ENCODE data around the gene RDX. TPM values are rescaled to one million over a fixed set of nuclear protein-coding genes. Genes with fewer than 3 reads are reported as not detected.

The RDX gene
- total and polyA plus RNA-seq, 2 experiments from 2014 or later, result 45.2 to 226 TPM

DNA sequence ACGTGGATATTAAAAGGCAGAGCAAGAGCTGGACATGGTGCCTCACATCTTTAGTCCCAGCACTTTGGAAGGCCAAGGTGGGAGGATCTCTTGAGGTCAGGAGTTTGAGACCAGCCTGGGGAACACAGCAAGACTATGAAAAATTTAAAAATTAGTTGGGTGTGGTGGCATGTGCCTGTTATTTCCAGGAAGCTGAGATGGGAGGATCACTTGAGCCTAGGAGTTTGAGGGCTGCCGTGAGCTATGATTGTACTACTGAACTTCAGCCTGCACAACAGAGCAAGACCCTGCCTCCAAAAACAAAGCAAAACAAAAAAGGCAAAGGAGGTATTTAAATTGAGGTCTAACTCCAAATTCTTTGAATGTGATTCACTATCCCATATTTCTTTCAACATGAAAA, 23.5 kb downstream of the RDX start:
- no peaks in the 10 kb centered on the region for H3K27me3 Mint-ChIP-seq (ENCODE audit: insufficient read depth, low read depth, poor library complexity)
- peaks cover 5% of the 10 kb centered on the region; the same call in 1 of the 2 replicates for H4K20me1 ChIP-seq (replicated peaks; ENCODE audit: insufficient read depth)
- H3K4me3 ChIP-seq, result no peak overlapping the region
- no peak overlapping the region for H3K4me3 Mint-ChIP-seq
- no peak overlapping the region for H2AFZ ChIP-seq
- peaks cover 38% of the 10 kb centered on the region for H3K36me3 Mint-ChIP-seq (ENCODE audit: low read depth)
- no peaks in the 10 kb centered on the region for H3K4me1 Mint-ChIP-seq
- H3F3A ChIP-seq (replicated peaks; ENCODE audit: low read depth), result no peaks in the 10 kb centered on the region
- DNase-seq (ENCODE audit: low spot score) (no peak), ATAC-seq (no peak)
- no peaks in the 10 kb centered on the region for H3K27me3 ChIP-seq (ENCODE audit: insufficient read depth)
- peaks cover 4% of the 10 kb centered on the region; the same call in 1 of the 2 replicates for H3K36me3 ChIP-seq (ENCODE audit: insufficient read depth)
- peaks cover 43% of the 10 kb centered on the region for H3K79me2 ChIP-seq (replicated peaks; ENCODE audit: insufficient read depth)
- H3K9me2 ChIP-seq (ENCODE audit: insufficient read depth), result no peaks in the 10 kb centered on the region
- no peaks in the 10 kb centered on the region for H3K9me3 Mint-ChIP-seq
- no peak overlapping the region for H3K27ac ChIP-seq (ENCODE audit: low read depth)
- no peak overlapping the region for H3K27ac Mint-ChIP-seq
- TF ChIP-seq, protein P1, sequence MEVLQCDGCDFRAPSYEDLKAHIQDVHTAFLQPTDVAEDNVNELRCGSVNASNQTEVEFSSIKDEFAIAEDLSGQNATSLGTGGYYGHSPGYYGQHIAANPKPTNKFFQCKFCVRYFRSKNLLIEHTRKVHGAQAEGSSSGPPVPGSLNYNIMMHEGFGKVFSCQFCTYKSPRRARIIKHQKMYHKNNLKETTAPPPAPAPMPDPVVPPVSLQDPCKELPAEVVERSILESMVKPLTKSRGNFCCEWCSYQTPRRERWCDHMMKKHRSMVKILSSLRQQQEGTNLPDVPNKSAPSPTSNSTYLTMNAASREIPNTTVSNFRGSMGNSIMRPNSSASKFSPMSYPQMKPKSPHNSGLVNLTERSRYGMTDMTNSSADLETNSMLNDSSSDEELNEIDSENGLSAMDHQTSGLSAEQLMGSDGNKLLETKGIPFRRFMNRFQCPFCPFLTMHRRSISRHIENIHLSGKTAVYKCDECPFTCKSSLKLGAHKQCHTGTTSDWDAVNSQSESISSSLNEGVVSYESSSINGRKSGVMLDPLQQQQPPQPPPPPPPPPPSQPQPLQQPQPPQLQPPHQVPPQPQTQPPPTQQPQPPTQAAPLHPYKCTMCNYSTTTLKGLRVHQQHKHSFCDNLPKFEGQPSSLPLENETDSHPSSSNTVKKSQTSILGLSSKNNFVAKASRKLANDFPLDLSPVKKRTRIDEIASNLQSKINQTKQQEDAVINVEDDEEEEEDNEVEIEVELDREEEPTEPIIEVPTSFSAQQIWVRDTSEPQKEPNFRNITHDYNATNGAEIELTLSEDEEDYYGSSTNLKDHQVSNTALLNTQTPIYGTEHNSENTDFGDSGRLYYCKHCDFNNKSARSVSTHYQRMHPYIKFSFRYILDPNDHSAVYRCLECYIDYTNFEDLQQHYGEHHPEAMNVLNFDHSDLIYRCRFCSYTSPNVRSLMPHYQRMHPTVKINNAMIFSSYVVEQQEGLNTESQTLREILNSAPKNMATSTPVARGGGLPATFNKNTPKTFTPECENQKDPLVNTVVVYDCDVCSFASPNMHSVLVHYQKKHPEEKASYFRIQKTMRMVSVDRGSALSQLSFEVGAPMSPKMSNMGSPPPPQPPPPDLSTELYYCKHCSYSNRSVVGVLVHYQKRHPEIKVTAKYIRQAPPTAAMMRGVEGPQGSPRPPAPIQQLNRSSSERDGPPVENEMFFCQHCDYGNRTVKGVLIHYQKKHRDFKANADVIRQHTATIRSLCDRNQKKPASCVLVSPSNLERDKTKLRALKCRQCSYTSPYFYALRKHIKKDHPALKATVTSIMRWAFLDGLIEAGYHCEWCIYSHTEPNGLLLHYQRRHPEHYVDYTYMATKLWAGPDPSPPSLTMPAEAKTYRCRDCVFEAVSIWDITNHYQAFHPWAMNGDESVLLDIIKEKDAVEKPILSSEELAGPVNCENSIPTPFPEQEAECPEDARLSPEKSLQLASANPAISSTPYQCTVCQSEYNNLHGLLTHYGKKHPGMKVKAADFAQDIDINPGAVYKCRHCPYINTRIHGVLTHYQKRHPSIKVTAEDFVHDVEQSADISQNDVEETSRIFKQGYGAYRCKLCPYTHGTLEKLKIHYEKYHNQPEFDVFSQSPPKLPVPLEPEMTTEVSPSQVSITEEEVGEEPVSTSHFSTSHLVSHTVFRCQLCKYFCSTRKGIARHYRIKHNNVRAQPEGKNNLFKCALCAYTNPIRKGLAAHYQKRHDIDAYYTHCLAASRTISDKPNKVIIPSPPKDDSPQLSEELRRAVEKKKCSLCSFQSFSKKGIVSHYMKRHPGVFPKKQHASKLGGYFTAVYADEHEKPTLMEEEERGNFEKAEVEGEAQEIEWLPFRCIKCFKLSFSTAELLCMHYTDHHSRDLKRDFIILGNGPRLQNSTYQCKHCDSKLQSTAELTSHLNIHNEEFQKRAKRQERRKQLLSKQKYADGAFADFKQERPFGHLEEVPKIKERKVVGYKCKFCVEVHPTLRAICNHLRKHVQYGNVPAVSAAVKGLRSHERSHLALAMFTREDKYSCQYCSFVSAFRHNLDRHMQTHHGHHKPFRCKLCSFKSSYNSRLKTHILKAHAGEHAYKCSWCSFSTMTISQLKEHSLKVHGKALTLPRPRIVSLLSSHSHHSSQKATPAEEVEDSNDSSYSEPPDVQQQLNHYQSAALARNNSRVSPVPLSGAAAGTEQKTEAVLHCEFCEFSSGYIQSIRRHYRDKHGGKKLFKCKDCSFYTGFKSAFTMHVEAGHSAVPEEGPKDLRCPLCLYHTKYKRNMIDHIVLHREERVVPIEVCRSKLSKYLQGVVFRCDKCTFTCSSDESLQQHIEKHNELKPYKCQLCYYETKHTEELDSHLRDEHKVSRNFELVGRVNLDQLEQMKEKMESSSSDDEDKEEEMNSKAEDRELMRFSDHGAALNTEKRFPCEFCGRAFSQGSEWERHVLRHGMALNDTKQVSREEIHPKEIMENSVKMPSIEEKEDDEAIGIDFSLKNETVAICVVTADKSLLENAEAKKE (CRISPR knock-in tag; IDR thresholded peaks at IDR 0.05), result no peak
- TF ChIP-seq EZH2 (IDR thresholded peaks at IDR 0.05; ENCODE audit: low read depth, unreplicated experiment) (no peak), POLR2AphosphoS5 (IDR thresholded peaks at IDR 0.05; ENCODE audit: low read depth) (no peak), CREB1 (CRISPR knock-in tag; IDR thresholded peaks at IDR 0.05; ENCODE audit: low read depth) (no peak), STAT1 (IDR thresholded peaks at IDR 0.05; ENCODE audit: unreplicated experiment) (no peak), ZNF114 (CRISPR knock-in tag; IDR thresholded peaks at IDR 0.05) (no peak), NANOG (IDR thresholded peaks at IDR 0.05; ENCODE audit: borderline replicate concordance) (no peak), ZNF331 (CRISPR knock-in tag; IDR thresholded peaks at IDR 0.05; ENCODE audit: low read depth) (no peak), JUNB (IDR thresholded peaks at IDR 0.05; ENCODE audit: unreplicated experiment) (no peak), EZH2phosphoT487 (IDR thresholded peaks at IDR 0.05; ENCODE audit: unreplicated experiment) (no peak)
- TF ChIP-seq, protein P2, sequence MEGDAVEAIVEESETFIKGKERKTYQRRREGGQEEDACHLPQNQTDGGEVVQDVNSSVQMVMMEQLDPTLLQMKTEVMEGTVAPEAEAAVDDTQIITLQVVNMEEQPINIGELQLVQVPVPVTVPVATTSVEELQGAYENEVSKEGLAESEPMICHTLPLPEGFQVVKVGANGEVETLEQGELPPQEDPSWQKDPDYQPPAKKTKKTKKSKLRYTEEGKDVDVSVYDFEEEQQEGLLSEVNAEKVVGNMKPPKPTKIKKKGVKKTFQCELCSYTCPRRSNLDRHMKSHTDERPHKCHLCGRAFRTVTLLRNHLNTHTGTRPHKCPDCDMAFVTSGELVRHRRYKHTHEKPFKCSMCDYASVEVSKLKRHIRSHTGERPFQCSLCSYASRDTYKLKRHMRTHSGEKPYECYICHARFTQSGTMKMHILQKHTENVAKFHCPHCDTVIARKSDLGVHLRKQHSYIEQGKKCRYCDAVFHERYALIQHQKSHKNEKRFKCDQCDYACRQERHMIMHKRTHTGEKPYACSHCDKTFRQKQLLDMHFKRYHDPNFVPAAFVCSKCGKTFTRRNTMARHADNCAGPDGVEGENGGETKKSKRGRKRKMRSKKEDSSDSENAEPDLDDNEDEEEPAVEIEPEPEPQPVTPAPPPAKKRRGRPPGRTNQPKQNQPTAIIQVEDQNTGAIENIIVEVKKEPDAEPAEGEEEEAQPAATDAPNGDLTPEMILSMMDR (conservative IDR thresholded peaks at IDR 0.05; ENCODE audit: low read depth in 2 of 2), result no peak
- TF ChIP-seq, protein P3, sequence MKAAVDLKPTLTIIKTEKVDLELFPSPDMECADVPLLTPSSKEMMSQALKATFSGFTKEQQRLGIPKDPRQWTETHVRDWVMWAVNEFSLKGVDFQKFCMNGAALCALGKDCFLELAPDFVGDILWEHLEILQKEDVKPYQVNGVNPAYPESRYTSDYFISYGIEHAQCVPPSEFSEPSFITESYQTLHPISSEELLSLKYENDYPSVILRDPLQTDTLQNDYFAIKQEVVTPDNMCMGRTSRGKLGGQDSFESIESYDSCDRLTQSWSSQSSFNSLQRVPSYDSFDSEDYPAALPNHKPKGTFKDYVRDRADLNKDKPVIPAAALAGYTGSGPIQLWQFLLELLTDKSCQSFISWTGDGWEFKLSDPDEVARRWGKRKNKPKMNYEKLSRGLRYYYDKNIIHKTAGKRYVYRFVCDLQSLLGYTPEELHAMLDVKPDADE (IDR thresholded peaks at IDR 0.05), result no peak
- TF ChIP-seq, protein P4, sequence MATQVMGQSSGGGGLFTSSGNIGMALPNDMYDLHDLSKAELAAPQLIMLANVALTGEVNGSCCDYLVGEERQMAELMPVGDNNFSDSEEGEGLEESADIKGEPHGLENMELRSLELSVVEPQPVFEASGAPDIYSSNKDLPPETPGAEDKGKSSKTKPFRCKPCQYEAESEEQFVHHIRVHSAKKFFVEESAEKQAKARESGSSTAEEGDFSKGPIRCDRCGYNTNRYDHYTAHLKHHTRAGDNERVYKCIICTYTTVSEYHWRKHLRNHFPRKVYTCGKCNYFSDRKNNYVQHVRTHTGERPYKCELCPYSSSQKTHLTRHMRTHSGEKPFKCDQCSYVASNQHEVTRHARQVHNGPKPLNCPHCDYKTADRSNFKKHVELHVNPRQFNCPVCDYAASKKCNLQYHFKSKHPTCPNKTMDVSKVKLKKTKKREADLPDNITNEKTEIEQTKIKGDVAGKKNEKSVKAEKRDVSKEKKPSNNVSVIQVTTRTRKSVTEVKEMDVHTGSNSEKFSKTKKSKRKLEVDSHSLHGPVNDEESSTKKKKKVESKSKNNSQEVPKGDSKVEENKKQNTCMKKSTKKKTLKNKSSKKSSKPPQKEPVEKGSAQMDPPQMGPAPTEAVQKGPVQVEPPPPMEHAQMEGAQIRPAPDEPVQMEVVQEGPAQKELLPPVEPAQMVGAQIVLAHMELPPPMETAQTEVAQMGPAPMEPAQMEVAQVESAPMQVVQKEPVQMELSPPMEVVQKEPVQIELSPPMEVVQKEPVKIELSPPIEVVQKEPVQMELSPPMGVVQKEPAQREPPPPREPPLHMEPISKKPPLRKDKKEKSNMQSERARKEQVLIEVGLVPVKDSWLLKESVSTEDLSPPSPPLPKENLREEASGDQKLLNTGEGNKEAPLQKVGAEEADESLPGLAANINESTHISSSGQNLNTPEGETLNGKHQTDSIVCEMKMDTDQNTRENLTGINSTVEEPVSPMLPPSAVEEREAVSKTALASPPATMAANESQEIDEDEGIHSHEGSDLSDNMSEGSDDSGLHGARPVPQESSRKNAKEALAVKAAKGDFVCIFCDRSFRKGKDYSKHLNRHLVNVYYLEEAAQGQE (IDR thresholded peaks at IDR 0.05; ENCODE audit: unreplicated experiment), result no peak
- H3K4me2 ChIP-seq, result no peak overlapping the region
- H3K4me1 ChIP-seq (ENCODE audit: insufficient read depth), result no peaks in the 10 kb centered on the region

Data from GM23338 (cell line).